Spleen (tissue), 7 donors: Measurements from ENCODE around the gene APEX1.

ENCODE experiments used
- CTCF ChIP-seq, 11 experiments: fragments of 200-600 bp in 7 of 11; fragments of 450-650 bp in 4 of 11; sonication (generic) in 4 of 11; IDR thresholded peaks in 8 of 11; conservative IDR thresholded peaks in 3 of 11; 1 replicate in 7 of 11; 2 replicates in 4 of 11; pipeline versions ENCODE4 v1.4.0 to v1.8.0; 2016 to 2021; ENCODE audit warnings: antibody characterized with exemption in 11 of 11, inconsistent platforms in 4 of 11, mild to moderate bottlenecking in 1 of 11
- POLR2AphosphoS5 ChIP-seq, 3 donors: sonication (generic); formaldehyde crosslinking; IDR thresholded peaks; one replicate each; pipeline ENCODE4 v1.5.1; 2017; ENCODE audit warnings: antibody characterized with exemption in 3 of 3
- donor health status: DM: no; HTN: no; CAD: no; lungs with moderate emphysema.
- donor health status: DM: no; HTN: no; CAD: no.
- donor health status: DM: no; HTN: no; CAD: no.

GRCh38 chr14:20427231-20428009 lies 27.6 kb upstream of the APEX1 start:
- TF ChIP-seq CTCF (IDR thresholded peaks at IDR 0.05 in 8 of 11, conservative IDR thresholded peaks at IDR 0.05 in 3 of 11) (no peak), POLR2AphosphoS5 (IDR thresholded peaks at IDR 0.05) (peak in 1 of 3 donors; percentile 29)
